GM15510 (cell line): Measurements from ENCODE around the gene C16orf96.

Experiments
- POLR2A ChIP-seq: IDR thresholded peaks from 3 replicates; pipeline ENCODE4 v1.6.1; 2011; ENCODE audit warnings: borderline replicate concordance; ENCODE audit not compliant: insufficient read length; ENCODE audit errors: extremely low read depth

The C16orf96 gene

DNA sequence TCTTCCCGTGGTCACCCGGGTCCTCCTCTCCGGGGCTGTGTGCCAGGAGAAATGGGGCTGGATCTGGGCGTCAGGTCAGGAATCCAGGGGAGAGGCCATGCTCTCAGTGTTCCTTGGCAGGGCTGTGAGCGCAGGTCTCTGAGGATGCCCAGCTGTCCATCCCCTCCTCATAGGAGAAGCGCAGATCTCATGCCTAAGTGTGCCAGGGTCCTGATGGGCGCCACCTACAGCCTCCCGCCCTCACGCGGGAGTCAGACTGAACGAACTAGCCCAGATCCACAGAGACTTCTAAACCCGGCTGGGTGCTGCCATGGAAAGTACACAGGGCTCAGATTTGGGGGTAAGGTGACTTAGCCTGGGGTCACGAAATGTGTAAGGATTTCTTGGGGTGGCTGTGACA lies 92.8 kb downstream of the C16orf96 start:
- no peak for TF ChIP-seq POLR2A

DNA sequence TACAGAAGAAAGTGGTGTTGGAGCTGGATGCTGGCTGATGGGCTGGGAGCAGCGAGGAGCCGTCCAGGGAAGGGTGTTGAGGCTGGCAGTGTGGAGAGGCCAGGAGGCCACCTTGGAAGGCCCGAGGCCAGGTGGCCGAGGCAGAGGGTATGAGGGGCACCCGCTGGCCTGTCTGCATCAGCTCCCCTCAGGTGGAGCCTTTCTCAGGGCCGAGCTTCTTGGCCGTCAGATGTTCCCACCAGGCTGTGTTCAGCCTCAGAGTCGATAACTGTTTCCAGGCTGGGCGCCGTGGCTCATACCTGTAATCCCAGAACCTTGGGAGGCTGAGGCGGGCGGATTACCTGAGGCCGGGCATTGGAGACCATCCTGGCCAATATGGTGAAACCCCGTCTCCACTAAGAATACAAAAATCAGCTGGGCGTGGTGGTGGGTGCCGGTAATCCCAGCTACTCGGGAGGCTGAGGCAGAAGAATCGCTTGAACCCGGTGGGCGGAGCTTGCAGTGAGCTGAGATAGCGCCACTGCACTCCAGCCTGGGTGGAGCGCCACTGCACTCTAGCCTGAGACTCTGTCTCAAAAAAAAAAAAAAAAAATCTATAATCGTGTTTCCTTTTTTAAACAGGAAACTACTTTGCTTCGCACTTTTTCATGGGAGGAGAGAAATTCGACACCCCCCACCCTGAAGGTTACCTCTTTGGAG lies 93.8 kb downstream of the C16orf96 start:
- TF ChIP-seq POLR2A: no peak
